Testis (tissue), 5 donors: Measurements from ENCODE around the gene VBP1. TPM values are rescaled to one million over a fixed set of nuclear protein-coding genes. Genes with fewer than 3 reads are reported as not detected.
A peak's percentile ranks its signal among the peaks of the same experiment; 100 is the strongest.

Source experiments
- DNase-seq: peaks from one replicate; pipeline ENCODE4 v3.0.0-alpha.2; 2019
- H3K27ac ChIP-seq, 2 donors: fragments of 200-600 bp; sonication (generic); one replicate each; pipeline ENCODE4 v1.5.1; 2019
- H3K27me3 ChIP-seq: fragments of 200-600 bp; sonication (generic); one replicate; pipeline ENCODE4 v1.5.1; 2019
- H3K36me3 ChIP-seq: fragments of 200-600 bp; sonication (generic); one replicate; pipeline ENCODE4 v1.5.1; 2017; ENCODE audit warnings: low read depth; ENCODE audit errors: missing control alignments
- H3K4me1 ChIP-seq: fragments of 200-600 bp; sonication (generic); one replicate; pipeline ENCODE4 v1.5.1; 2019
- H3K4me3 ChIP-seq, 2 donors: fragments of 200-600 bp; sonication (generic); one replicate each; pipeline ENCODE4 v1.5.1; 2017 to 2019
- H3K9me3 ChIP-seq: fragments of 200-600 bp; sonication (generic); one replicate; pipeline ENCODE4 v1.5.1; 2017
- CTCF ChIP-seq, 3 experiments: fragments of 450-650 bp in 2 of 3; fragments of 200-600 bp in 1 of 3; sonication (generic) in 1 of 3; IDR thresholded peaks; one replicate each; pipeline ENCODE4 v1.5.1; 2016 to 2019; ENCODE audit warnings: antibody characterized with exemption in 3 of 3, mild to moderate bottlenecking in 2 of 3, moderate library complexity in 1 of 3
- POLR2A ChIP-seq: fragments of 450-650 bp; IDR thresholded peaks from one replicate; pipeline ENCODE4 v1.6.1; 2017; ENCODE audit warnings: antibody characterized with exemption, mild to moderate bottlenecking, moderate library complexity
- WGBS, 2 donors: methylation state at CpG; one replicate each; pipeline ENCODE4 v1.1.5; 2018; 5-methylcytosine and 5-hydroxymethylcytosine counted together
- intact Hi-C: fragments of 100-400 bp; cut with DNase I; formaldehyde crosslinking; loops from one replicate; pipeline ENCODE4 v1.15.1; 2023; ENCODE audit warnings: low total_unique reads
- long read RNA-seq, 2 donors: transcript quantifications; one replicate each; lab custom pipeline, GENCODE V29; 2026
- polyA plus RNA-seq: library from polyadenylated mRNA; stranded (reverse); fragments of 350-450 nt; fragmentation: Illumina TruSeq; extraction: RNeasy Lipid Tissue Mini Kit (QIAGEN cat#74804); gene quantifications from one replicate; pipeline ENCODE4 v1.2.3, GENCODE V29; 2014; ENCODE audit warnings: low read depth, low replicate concordance; ENCODE audit not compliant: insufficient read depth
- total RNA-seq, 2 donors: library from RNA; depleted of rRNA; stranded (reverse); fragments of >200 nt; gene quantifications; one replicate each; pipeline ENCODE4 v1.2.3, GENCODE V29; 2016

The VBP1 gene
- total RNA-seq (10 to 100 TPM; 14.8 to 20.9 TPM), polyA plus RNA-seq (26.5 TPM)
- long read RNA-seq, donor 1, transcript VBP1-201 (6 exons, 1,686 nt): major isoform, 52 of 52 reads
- long read RNA-seq, donor 1, partial matches to known transcripts: 0 of 52 reads
- long read RNA-seq, donor 1, other reads (novel, unspliced or antisense): 0 of 52 reads
- long read RNA-seq, donor 2, transcript VBP1-201 (6 exons, 1,686 nt): major isoform, 32 of 93 reads
- long read RNA-seq, donor 2, partial matches to known transcripts: 61 of 93 reads
- long read RNA-seq, donor 2, other reads (novel, unspliced or antisense): 0 of 93 reads

- Histone ChIP-seq H3K27me3 (no peaks in the 10 kb centered on the region), H3K4me1 (peaks cover 3% of the 10 kb centered on the region), H3K4me3 (peak within 1 kb of the TSS; percentile 67 to 76), H3K36me3 (no peaks in the 10 kb centered on the region), H3K9me3 (no peaks in the 10 kb centered on the region), H3K27ac (peak within 1 kb of the TSS; percentile 90 to 93)
- 0% methylated on average over 7 to 29 of the region's 53 CpGs for WGBS, 2 donors
- intact Hi-C loops: no loop called here
- TF ChIP-seq POLR2A (no peak), CTCF (IDR thresholded peaks at IDR 0.05) (peak in 1 of 3 experiments; percentile 31)
- DNase-seq: peak; percentile 96
These were observed at the start of gene VBP1 for GRCh38 chrX:155216179-155216939. TSS of gene VBP1 (plus strand) at chrX:155216460. CDS start at chrX:155216483, 23 bp downstream.

GRCh38 chrX:155169881-155170280 is 46.4 kb upstream of the VBP1 start:
- intact Hi-C loops: no loop called here
- no peaks in the 10 kb centered on the region for H3K36me3 ChIP-seq

GRCh38 chrX:155179346-155179997 is 36.8 kb upstream of the VBP1 start:
- Histone ChIP-seq H3K27ac (no peak overlapping the region), H3K9me3 (no peaks in the 10 kb centered on the region), H3K4me1 (no peaks in the 10 kb centered on the region), H3K27me3 (no peaks in the 10 kb centered on the region), H3K36me3 (no peaks in the 10 kb centered on the region), H3K4me3 (no peak overlapping the region)
- intact Hi-C loops: no loop called here
- TF ChIP-seq CTCF (IDR thresholded peaks at IDR 0.05) (no peak), POLR2A (no peak)
- DNase-seq: no peak

More at GRCh38 chrX:155169881-155170280, 46.4 kb upstream of the VBP1 start:
- no peak for TF ChIP-seq CTCF (IDR thresholded peaks at IDR 0.05)
- TF ChIP-seq POLR2A: no peak
- H3K4me3 ChIP-seq: no peak overlapping the region
- H3K4me1 ChIP-seq: no peaks in the 10 kb centered on the region
- DNase-seq: no peak
- H3K27me3 ChIP-seq: no peaks in the 10 kb centered on the region
- no peak overlapping the region for H3K27ac ChIP-seq
- 60 to 64% methylated on average over 2 of the region's 2 CpGs for WGBS, 2 donors
- no peaks in the 10 kb centered on the region for H3K9me3 ChIP-seq

- Histone ChIP-seq H3K9me3 (no peaks in the 10 kb centered on the region), H3K4me3 (no peak overlapping the region), H3K27ac (no peak overlapping the region), H3K36me3 (no peaks in the 10 kb centered on the region), H3K4me1 (no peaks in the 10 kb centered on the region), H3K27me3 (no peaks in the 10 kb centered on the region)
- 73 to 76% methylated on average over 5 of the region's 5 CpGs for WGBS, 2 donors
- DNase-seq: no peak
- intact Hi-C loops: no loop called here
- TF ChIP-seq CTCF (IDR thresholded peaks at IDR 0.05) (no peak), POLR2A (no peak)
These were observed 27.5 kb upstream of the VBP1 start for GRCh38 chrX:155188786-155189185.
